ENCODE results near the gene C4orf50. TPM values are rescaled to one million over a fixed set of nuclear protein-coding genes. Genes with fewer than 3 reads are reported as not detected.

Gene C4orf50
- total and polyA plus RNA-seq, 5 donors from 2014 or later, result 0.05 to 3.5 (median 0.11) TPM; not detected in 2

DNA sequence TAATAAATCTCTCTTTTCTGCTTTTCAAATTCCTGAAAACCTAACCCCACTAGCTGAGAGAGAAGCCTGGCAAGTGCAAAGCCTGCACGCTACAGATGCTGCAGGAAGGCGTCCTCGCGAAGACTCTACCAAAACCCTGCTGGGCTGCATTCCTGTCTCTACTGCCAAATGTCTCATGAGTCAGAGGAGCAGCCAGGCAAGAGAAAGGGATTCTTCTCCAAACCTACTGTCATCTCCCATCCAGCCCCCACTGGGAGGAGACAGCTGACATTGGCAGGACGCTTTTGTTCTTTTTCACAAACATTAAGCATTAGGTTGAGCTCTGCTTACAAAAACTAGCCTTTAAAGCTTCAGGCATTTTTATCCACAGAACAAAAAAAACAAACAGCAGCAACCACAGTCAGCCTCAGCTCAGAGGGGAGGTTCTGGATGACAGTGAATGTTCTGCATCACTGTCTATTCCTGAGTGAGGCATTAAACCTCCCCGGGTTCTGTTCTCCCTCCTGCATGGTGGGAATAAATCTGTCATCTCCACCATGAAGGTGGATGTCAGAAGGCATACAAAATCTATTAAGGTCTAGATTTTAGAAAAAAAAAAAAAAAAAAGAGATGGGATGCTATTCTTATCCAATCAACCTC, 143.3 kb downstream of the C4orf50 start:
- Histone ChIP-seq H3K36me3 (ENCODE audit: control insufficient read depth, insufficient read depth, low read length) (no peaks in the 10 kb centered on the region), H3K4me3 (ENCODE audit: low read depth, low read length) (no peak overlapping the region), H3K27ac (ENCODE audit: insufficient read depth, low read length, poor library complexity, severe bottlenecking) (no peak overlapping the region), H3K4me1 (ENCODE audit: control insufficient read depth, insufficient read depth, low read length, poor library complexity, severe bottlenecking) (peaks cover 3% of the 10 kb centered on the region), H3K27me3 (ENCODE audit: control insufficient read depth, insufficient read depth, low read length) (no peaks in the 10 kb centered on the region), H3K9me3 (ENCODE audit: control insufficient read depth in 2 of 2, low read length in 2 of 2) (no peaks in the 10 kb centered on the region)
- H3K27ac Mint-ChIP-seq, result peak overlapping the region in 1 of 3 donors; percentile 47
- H3K36me3 Mint-ChIP-seq, result no peaks in the 10 kb centered on the region
- ATAC-seq (ENCODE audit: low read depth in 2 of 2) (no peak), DNase-seq (no peak)
- H3K4me1 Mint-ChIP-seq, result no peaks in the 10 kb centered on the region
- peaks cover 17% of the 10 kb centered on the region for H3K27me3 Mint-ChIP-seq
- no peak overlapping the region for H3K4me3 Mint-ChIP-seq
- H3K9me3 Mint-ChIP-seq, result peaks cover 0 to 6% (median 0%) of the 10 kb centered on the region in 7 donors

DNA sequence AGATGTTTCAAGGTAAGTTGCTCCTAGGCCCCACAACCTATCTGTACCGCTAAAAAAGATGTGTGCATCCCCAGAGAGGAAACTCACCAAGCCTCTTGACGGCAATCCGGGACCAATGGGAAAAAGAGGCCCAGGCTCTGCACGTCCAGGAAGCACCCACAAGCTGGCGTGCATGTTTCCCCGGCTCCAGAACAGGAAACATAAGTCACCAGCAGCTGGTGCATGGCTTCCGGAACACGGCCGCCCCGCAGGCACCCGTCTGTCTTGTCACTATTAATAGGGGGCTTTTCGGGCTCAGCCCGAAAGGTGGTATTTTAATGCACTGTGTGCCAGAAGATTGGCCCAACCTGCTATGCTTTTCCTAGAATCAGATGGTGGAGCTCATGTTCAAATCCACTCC, 147.5 kb downstream of the C4orf50 start:
- no peaks in the 10 kb centered on the region for H3K36me3 Mint-ChIP-seq
- H3K9me3 Mint-ChIP-seq, result peaks cover 0 to 6% (median 0%) of the 10 kb centered on the region in 7 donors
- no peak overlapping the region for H3K27ac Mint-ChIP-seq
- Histone ChIP-seq H3K9me3 (ENCODE audit: control insufficient read depth in 2 of 2, low read length in 2 of 2) (no peaks in the 10 kb centered on the region), H3K27me3 (ENCODE audit: control insufficient read depth, insufficient read depth, low read length) (no peaks in the 10 kb centered on the region), H3K27ac (ENCODE audit: insufficient read depth, low read length, poor library complexity, severe bottlenecking) (no peak overlapping the region), H3K4me3 (ENCODE audit: low read depth, low read length) (no peak overlapping the region), H3K36me3 (ENCODE audit: control insufficient read depth, insufficient read depth, low read length) (no peaks in the 10 kb centered on the region), H3K4me1 (ENCODE audit: control insufficient read depth, insufficient read depth, low read length, poor library complexity, severe bottlenecking) (peaks cover 15% of the 10 kb centered on the region)
- no peak for DNase-seq
- peaks cover 10% of the 10 kb centered on the region for H3K27me3 Mint-ChIP-seq
- peaks cover 7 to 18% (median 11%) of the 10 kb centered on the region in 4 donors for H3K4me1 Mint-ChIP-seq
- no peak for ATAC-seq (ENCODE audit: low read depth in 2 of 2)
- H3K4me3 Mint-ChIP-seq, result no peak overlapping the region

DNA sequence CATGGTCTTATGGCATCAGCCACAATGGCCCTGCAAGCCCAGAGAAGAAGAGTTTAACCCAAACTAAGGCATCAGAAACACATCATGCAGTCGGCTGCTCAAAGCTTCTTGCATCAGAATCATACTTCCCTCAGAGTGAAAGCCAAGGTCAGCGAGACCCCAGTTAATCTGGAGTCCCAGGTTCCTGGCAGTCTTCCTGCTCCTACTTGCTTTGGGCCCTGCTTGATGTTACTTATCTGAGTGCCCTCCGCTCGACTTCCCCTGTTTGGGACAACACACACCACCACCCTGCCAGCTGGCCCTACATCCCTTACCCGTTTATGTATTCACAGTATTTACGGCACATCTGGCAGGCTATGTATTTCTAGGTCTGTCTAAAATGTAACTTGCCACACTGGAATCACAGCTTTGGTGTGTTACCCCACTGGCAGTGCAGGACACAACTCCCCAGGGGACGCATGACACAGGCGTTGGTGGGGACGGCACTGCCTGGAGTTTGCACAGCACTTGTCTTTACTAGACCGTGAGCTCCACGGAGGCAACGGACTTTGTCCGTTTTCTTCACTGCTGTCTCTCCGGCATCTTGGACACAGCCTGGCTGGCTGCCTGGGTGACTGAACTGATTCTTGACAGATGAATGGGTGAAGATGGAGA, 148.1 kb downstream of the C4orf50 start:
- no peak overlapping the region for H3K27ac ChIP-seq (ENCODE audit: insufficient read depth, low read length, poor library complexity, severe bottlenecking)
- no peaks in the 10 kb centered on the region for H3K9me3 ChIP-seq (ENCODE audit: control insufficient read depth in 2 of 2, low read length in 2 of 2)
- DNase-seq (no peak), ATAC-seq (ENCODE audit: low read depth in 2 of 2) (no peak)
- H3K4me1 ChIP-seq (ENCODE audit: control insufficient read depth, insufficient read depth, low read length, poor library complexity, severe bottlenecking), result peaks cover 15% of the 10 kb centered on the region
- H3K36me3 ChIP-seq (ENCODE audit: control insufficient read depth, insufficient read depth, low read length), result no peaks in the 10 kb centered on the region
- no peak overlapping the region for H3K27ac Mint-ChIP-seq
- no peaks in the 10 kb centered on the region for H3K27me3 ChIP-seq (ENCODE audit: control insufficient read depth, insufficient read depth, low read length)
- H3K36me3 Mint-ChIP-seq, result no peaks in the 10 kb centered on the region
- H3K27me3 Mint-ChIP-seq, result peaks cover 10% of the 10 kb centered on the region
- H3K4me3 ChIP-seq (ENCODE audit: low read depth, low read length), result no peak overlapping the region
- H3K4me1 Mint-ChIP-seq, result peaks cover 7 to 18% (median 13%) of the 10 kb centered on the region in 4 donors
- H3K9me3 Mint-ChIP-seq, result peaks cover 0 to 6% (median 0%) of the 10 kb centered on the region in 7 donors
- peak overlapping the region in 1 of 4 donors; percentile 22 for H3K4me3 Mint-ChIP-seq

DNA sequence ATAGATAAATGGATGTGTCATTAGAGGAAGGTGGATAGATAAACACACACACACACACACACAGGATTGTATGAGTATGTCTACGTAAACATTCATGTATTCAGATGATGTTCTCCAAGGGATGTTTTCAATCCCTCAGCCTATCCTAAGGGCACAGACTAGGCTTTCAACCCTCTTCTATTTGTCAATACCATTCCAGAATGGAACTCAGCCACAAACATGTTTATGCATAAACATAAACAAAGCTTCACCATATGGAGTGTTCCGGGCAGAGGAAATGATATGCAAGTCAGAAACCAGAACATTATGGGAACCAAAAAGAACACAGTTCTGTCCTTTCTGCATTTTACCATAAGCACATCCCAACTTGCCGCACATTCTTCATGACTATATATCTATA, 150.4 kb downstream of the C4orf50 start:
- no peak overlapping the region for H3K4me3 Mint-ChIP-seq
- ATAC-seq (ENCODE audit: low read depth in 2 of 2) (no peak), DNase-seq (no peak)
- peaks cover 7 to 27% (median 16%) of the 10 kb centered on the region in 4 donors for H3K4me1 Mint-ChIP-seq
- H3K27ac Mint-ChIP-seq, result no peak overlapping the region
- Histone ChIP-seq H3K27ac (ENCODE audit: insufficient read depth, low read length, poor library complexity, severe bottlenecking) (no peak overlapping the region), H3K27me3 (ENCODE audit: control insufficient read depth, insufficient read depth, low read length) (no peaks in the 10 kb centered on the region), H3K4me3 (ENCODE audit: low read depth, low read length) (no peak overlapping the region), H3K4me1 (ENCODE audit: control insufficient read depth, insufficient read depth, low read length, poor library complexity, severe bottlenecking) (peaks cover 20% of the 10 kb centered on the region), H3K9me3 (ENCODE audit: control insufficient read depth in 2 of 2, low read length in 2 of 2) (no peaks in the 10 kb centered on the region), H3K36me3 (ENCODE audit: control insufficient read depth, insufficient read depth, low read length) (no peaks in the 10 kb centered on the region)
- no peaks in the 10 kb centered on the region for H3K36me3 Mint-ChIP-seq
- H3K9me3 Mint-ChIP-seq, result peaks cover 0 to 1% (median 0%) of the 10 kb centered on the region in 7 donors
- peaks cover 5% of the 10 kb centered on the region for H3K27me3 Mint-ChIP-seq

DNA sequence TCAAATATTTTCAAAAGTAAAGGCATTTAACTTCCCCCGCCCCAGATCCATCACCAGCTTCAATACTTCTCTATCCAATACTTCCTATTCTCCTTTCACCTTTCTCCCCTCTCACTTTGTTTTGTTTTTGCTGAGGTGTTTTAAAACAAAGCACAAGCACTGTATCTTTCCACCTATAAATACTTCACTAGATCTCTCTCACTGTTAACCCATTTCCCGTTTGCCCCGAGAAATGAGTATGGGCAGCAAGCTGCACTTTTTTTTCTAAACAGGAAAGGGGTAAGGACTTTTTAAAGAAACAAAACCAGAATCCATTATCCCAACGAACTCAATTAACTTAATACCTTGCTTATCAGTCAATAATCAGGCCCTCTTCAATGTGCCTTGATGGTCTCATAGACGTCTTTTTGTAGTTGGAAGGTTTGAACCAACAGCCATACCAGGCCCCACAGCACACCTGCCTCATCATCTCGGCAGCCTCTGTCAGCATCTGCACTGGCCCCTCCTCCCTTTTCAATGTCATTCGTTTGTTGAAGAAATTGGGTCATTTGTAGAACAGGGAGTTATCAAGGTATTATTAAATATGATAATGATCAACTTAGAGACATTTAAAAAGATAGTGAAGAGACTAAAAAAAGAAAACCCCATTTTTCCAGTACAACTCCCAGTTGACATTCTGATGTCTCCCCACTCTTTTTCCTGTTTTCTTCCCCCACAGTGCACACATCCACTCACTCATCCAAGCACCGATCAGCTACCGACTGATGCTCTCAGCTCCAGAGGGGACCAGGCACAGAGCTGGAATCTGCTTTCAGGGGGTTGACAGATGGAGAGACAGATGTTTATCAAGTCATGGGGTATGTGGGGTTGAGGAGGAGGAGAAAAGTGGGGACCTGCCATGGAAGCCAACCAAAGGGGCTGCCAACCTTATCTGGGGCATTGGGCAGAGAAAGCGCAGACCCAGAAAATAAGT, 151.1 kb downstream of the C4orf50 start:
- H3K27ac Mint-ChIP-seq, result peak overlapping the region in 1 of 3 donors; percentile 29
- H3K4me3 Mint-ChIP-seq, result peak overlapping the region in 1 of 4 donors; percentile 55
- H3K9me3 Mint-ChIP-seq, result peaks cover 0 to 1% (median 0%) of the 10 kb centered on the region in 7 donors

DNA sequence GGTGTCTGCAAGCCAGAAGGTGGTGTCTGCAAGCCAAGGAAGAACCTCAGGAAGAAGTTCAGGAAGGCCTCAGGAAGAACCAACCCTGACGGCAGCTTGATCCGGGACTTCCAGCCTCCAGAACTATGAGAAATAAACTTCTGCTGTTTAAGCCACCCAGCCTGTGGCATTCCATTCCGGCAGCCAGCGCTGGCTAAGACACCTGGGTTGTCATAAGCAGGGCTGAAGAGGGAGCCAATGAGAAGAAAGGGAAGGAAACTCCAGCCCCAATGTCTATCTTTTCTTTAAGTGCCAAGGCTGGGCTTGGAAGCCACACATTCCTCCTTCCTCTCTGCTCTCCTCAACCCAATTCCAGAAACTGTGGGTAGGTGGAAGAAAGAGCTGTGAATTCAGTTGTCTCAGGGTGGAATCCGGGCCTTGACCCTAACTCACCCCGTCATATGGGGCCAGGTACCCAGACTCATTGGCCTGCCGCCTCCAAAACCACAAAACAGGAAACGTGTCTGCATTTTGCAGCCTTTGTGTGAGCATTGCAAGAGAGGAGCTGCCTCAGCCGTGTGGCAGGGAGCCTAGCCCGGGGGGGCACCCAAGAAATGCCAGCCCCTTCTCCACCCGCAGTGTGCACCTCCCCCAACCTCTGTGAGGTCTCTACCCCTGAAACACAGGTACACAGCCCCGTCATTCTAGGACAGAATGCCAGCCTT, 152.2 kb downstream of the C4orf50 start:
- no peak for ATAC-seq (ENCODE audit: low read depth in 2 of 2)

More for the DNA sequence above, 151.1 kb downstream of the C4orf50 start:
- ATAC-seq (ENCODE audit: low read depth in 2 of 2) (no peak), DNase-seq (no peak)
- Mint-ChIP-seq H3K27me3 (peaks cover 5% of the 10 kb centered on the region), H3K36me3 (no peaks in the 10 kb centered on the region), H3K4me1 (peaks cover 7 to 27% (median 16%) of the 10 kb centered on the region in 4 donors)
- H3K27ac ChIP-seq (ENCODE audit: insufficient read depth, low read length, poor library complexity, severe bottlenecking), result no peak overlapping the region
- no peaks in the 10 kb centered on the region for H3K36me3 ChIP-seq (ENCODE audit: control insufficient read depth, insufficient read depth, low read length)
- H3K4me3 ChIP-seq (ENCODE audit: low read depth, low read length), result no peak overlapping the region
- peaks cover 20% of the 10 kb centered on the region for H3K4me1 ChIP-seq (ENCODE audit: control insufficient read depth, insufficient read depth, low read length, poor library complexity, severe bottlenecking)
- no peaks in the 10 kb centered on the region for H3K9me3 ChIP-seq (ENCODE audit: control insufficient read depth in 2 of 2, low read length in 2 of 2)
- H3K27me3 ChIP-seq (ENCODE audit: control insufficient read depth, insufficient read depth, low read length), result no peaks in the 10 kb centered on the region

More for the DNA sequence above, 152.2 kb downstream of the C4orf50 start:
- H3K27ac ChIP-seq (ENCODE audit: insufficient read depth, low read length, poor library complexity, severe bottlenecking), result no peak overlapping the region
- H3K36me3 Mint-ChIP-seq, result no peaks in the 10 kb centered on the region
- H3K4me3 Mint-ChIP-seq, result peak overlapping the region in 3 of 4 donors; percentile 26 to 68 (median 58)
- peaks cover 0 to 1% (median 0%) of the 10 kb centered on the region in 7 donors for H3K9me3 Mint-ChIP-seq
- H3K27ac Mint-ChIP-seq, result peak overlapping the region in 1 of 3 donors; percentile 47
- H3K4me1 ChIP-seq (ENCODE audit: control insufficient read depth, insufficient read depth, low read length, poor library complexity, severe bottlenecking), result peaks cover 20% of the 10 kb centered on the region
- H3K27me3 ChIP-seq (ENCODE audit: control insufficient read depth, insufficient read depth, low read length), result no peaks in the 10 kb centered on the region
- peaks cover 5% of the 10 kb centered on the region for H3K27me3 Mint-ChIP-seq
- no peaks in the 10 kb centered on the region for H3K36me3 ChIP-seq (ENCODE audit: control insufficient read depth, insufficient read depth, low read length)
- H3K4me1 Mint-ChIP-seq, result peaks cover 7 to 27% (median 16%) of the 10 kb centered on the region in 4 donors
- peak in 1 of 3 donors; percentile 19 for DNase-seq
- H3K9me3 ChIP-seq (ENCODE audit: control insufficient read depth in 2 of 2, low read length in 2 of 2), result no peaks in the 10 kb centered on the region
- no peak overlapping the region for H3K4me3 ChIP-seq (ENCODE audit: low read depth, low read length)
